OCI-LY1 (cell line): ENCODE measurements around the gene CSDE1.

Experiments
- H2AFZ ChIP-seq: fragments of 200-600 bp; sonication (generic), shearing (Covaris generic); 2 replicates; pipeline ENCODE4 v1.6.0; 2014; ENCODE audit warnings: antibody characterized with exemption, mild to moderate bottlenecking, low read length
- H3F3A ChIP-seq: fragments of 200-600 bp; sonication (generic), shearing (Covaris generic); 2 replicates; pipeline ENCODE4 v1.6.0; 2014; ENCODE audit warnings: mild to moderate bottlenecking, antibody characterized with exemption, low read length, moderate library complexity; ENCODE audit not compliant: insufficient read depth
- H3K27ac ChIP-seq: fragments of 200-600 bp; sonication (generic); 2 replicates; pipeline ENCODE4 v1.5.1; 2014; ENCODE audit warnings: low read length, mixed run types, mild to moderate bottlenecking, low read depth; ENCODE audit not compliant: poor library complexity, severe bottlenecking
- H3K27me3 ChIP-seq: fragments of 200-600 bp; sonication (generic); 2 replicates; pipeline ENCODE4 v1.6.0; 2014; ENCODE audit warnings: antibody characterized with exemption, mild to moderate bottlenecking, low read length, moderate library complexity; ENCODE audit not compliant: insufficient read depth
- H3K36me3 ChIP-seq: fragments of 200-600 bp; sonication (generic); 2 replicates; pipeline ENCODE4 v1.6.1; 2014; ENCODE audit warnings: mild to moderate bottlenecking, antibody characterized with exemption, low read length, moderate library complexity, mixed read lengths; ENCODE audit not compliant: insufficient read depth
- H3K4me1 ChIP-seq: fragments of 200-600 bp; sonication (generic); 2 replicates; pipeline ENCODE4 v1.5.1; 2014; ENCODE audit warnings: mild to moderate bottlenecking, low read length, moderate library complexity; ENCODE audit not compliant: insufficient read depth, severe bottlenecking
- H3K4me2 ChIP-seq: fragments of 200-600 bp; sonication (generic), shearing (Covaris generic); 2 replicates; pipeline ENCODE4 v1.6.1; 2014; ENCODE audit warnings: low read length
- H3K4me3 ChIP-seq: fragments of 200-600 bp; sonication (generic); 2 replicates; pipeline ENCODE4 v1.5.1; 2014; ENCODE audit warnings: low read length, low read depth, mild to moderate bottlenecking, mixed read lengths; ENCODE audit not compliant: poor library complexity, severe bottlenecking
- H3K79me2 ChIP-seq: fragments of 200-600 bp; shearing (Covaris generic); 2 replicates; pipeline ENCODE4 v1.6.1; 2016; ENCODE audit warnings: mixed run types, low read length, mixed read lengths; ENCODE audit not compliant: insufficient read depth
- H3K9ac ChIP-seq: fragments of 200-600 bp; sonication (generic), shearing (Covaris generic); 2 replicates; pipeline ENCODE4 v1.6.1; 2014; ENCODE audit warnings: mild to moderate bottlenecking, low read length, mixed read lengths
- H3K9me2 ChIP-seq: fragments of 200-600 bp; sonication (generic), shearing (Covaris generic); 2 replicates; pipeline ENCODE4 v1.6.1; 2014; ENCODE audit warnings: low read depth, mild to moderate bottlenecking, low read length, mixed read lengths
- H3K9me3 ChIP-seq: fragments of 200-600 bp; shearing (Covaris generic); 2 replicates; pipeline ENCODE4 v1.6.1; 2014; ENCODE audit warnings: low read length, mixed read lengths
- H4K20me1 ChIP-seq: fragments of 200-600 bp; sonication (generic), shearing (Covaris generic); 2 replicates; pipeline ENCODE4 v1.6.0; 2016; ENCODE audit warnings: mild to moderate bottlenecking, low read length; ENCODE audit not compliant: insufficient read depth
- EZH2 ChIP-seq: fragments of 200-600 bp; sonication (generic), shearing (Covaris generic); IDR thresholded peaks from 2 replicates; pipeline ENCODE4 v1.8.0; 2017; ENCODE audit warnings: borderline replicate concordance, mixed run types, mild to moderate bottlenecking, antibody characterized with exemption, low read length, moderate library complexity, mixed read lengths
- TF ChIP-seq, protein P1 (sequence below): fragments of 200-600 bp; sonication (generic), shearing (Covaris generic); IDR thresholded peaks from 2 replicates; pipeline ENCODE4 v1.5.1; 2017; ENCODE audit warnings: mild to moderate bottlenecking, antibody characterized with exemption, low read length, moderate library complexity, mixed read lengths

CSDE1 gene

DNA sequence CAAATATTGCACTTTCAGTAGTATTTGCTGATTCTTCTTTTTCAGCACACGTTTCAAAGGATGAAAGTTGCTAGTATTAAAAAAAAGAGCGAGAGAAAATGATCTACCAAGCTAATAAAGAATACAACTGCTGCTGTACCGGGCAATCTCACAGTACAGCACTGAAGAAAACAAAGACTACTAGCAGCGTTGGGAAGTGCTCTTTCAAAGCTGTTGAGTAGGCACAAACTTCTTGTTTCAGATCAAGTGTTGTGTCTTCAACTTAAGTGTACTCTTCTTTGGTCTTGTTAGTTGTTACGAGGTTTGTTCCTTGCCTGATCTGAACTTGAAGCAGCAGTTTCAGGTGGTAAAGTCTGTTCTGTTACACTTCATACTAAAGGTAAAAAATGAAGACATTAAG lies 7.9 kb downstream of the CSDE1 start:
- peaks cover 100% of the 10 kb centered on the region for H3K79me2 ChIP-seq
- H3K4me1 ChIP-seq: peaks cover 38% of the 10 kb centered on the region
- no peak overlapping the region for H3K4me3 ChIP-seq
- H3K9me2 ChIP-seq: no peaks in the 10 kb centered on the region
- no peaks in the 10 kb centered on the region for H3K9me3 ChIP-seq
- H3F3A ChIP-seq: no peaks in the 10 kb centered on the region
- no peak overlapping the region for H3K9ac ChIP-seq
- H3K36me3 ChIP-seq: peaks cover 79% of the 10 kb centered on the region
- H3K4me2 ChIP-seq: no peak overlapping the region
- no peak overlapping the region for H3K27ac ChIP-seq
- H2AFZ ChIP-seq: no peak overlapping the region
- peaks cover 32% of the 10 kb centered on the region for H4K20me1 ChIP-seq
- H3K27me3 ChIP-seq: no peaks in the 10 kb centered on the region
- TF ChIP-seq EZH2: no peak
- TF ChIP-seq, protein P1, sequence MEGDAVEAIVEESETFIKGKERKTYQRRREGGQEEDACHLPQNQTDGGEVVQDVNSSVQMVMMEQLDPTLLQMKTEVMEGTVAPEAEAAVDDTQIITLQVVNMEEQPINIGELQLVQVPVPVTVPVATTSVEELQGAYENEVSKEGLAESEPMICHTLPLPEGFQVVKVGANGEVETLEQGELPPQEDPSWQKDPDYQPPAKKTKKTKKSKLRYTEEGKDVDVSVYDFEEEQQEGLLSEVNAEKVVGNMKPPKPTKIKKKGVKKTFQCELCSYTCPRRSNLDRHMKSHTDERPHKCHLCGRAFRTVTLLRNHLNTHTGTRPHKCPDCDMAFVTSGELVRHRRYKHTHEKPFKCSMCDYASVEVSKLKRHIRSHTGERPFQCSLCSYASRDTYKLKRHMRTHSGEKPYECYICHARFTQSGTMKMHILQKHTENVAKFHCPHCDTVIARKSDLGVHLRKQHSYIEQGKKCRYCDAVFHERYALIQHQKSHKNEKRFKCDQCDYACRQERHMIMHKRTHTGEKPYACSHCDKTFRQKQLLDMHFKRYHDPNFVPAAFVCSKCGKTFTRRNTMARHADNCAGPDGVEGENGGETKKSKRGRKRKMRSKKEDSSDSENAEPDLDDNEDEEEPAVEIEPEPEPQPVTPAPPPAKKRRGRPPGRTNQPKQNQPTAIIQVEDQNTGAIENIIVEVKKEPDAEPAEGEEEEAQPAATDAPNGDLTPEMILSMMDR: no peak

DNA sequence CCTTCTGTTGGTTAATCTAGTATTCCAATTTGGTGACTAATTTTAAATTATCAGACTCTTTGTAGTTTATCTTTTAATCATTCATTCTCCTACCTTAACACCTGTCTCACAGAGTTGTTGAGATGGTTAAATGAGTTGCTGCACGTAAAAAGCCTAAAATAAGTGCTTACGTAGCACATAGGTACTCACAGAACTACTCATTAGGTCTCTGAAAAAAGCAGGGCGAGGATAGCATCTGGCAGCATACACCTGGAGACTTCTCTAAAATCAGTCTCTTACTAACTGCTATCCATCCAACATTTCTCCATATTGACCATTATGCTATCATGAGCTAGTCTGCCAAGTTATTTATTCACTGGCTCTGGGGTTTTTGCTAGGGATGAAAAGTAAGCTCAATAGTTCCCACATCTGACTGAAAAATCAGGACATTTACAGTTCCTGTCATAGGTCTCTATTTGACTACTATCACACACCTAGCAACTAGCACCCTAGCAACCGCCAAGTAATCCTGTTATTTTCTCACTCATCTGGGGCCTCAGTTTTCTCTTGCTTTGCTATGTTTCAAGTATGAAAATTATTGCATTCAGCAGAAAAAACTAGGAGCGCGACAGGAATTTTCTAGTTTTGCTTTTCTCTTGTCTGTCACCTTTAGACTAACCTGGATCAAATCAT lies 11.2 kb downstream of the CSDE1 start:
- H3F3A ChIP-seq: no peaks in the 10 kb centered on the region
- peaks cover 99% of the 10 kb centered on the region for H3K79me2 ChIP-seq
- H3K9ac ChIP-seq: no peak overlapping the region
- H3K27me3 ChIP-seq: no peaks in the 10 kb centered on the region
- TF ChIP-seq, protein P1: no peak
- TF ChIP-seq EZH2: no peak
- H3K4me2 ChIP-seq: no peak overlapping the region
- H3K9me3 ChIP-seq: no peaks in the 10 kb centered on the region
- H3K4me1 ChIP-seq: peaks cover 9% of the 10 kb centered on the region
- H3K36me3 ChIP-seq: peaks cover 99% of the 10 kb centered on the region
- H3K27ac ChIP-seq: no peak overlapping the region
- H4K20me1 ChIP-seq: peaks cover 29% of the 10 kb centered on the region
- no peak overlapping the region for H2AFZ ChIP-seq
- no peaks in the 10 kb centered on the region for H3K9me2 ChIP-seq
- H3K4me3 ChIP-seq: no peak overlapping the region

DNA sequence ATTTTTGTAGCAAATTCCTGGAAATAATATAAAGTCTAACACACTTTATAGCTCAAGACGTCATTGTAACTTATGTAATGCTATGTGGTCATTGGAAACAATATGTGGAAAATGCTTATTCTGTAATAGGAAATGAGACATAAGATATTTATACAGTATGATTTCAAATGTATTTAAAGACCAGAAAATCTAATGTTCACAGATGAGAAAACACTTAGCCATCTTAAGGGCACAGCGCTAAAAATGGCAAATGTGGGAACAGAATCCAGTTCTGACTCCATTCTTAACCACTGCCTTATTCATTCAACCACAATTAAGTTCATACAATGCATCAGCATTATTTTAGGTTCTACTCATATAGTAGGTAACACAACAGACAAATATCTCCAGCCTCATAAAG lies 12.5 kb downstream of the CSDE1 start:
- H3K4me3 ChIP-seq: no peak overlapping the region
- H4K20me1 ChIP-seq: peaks cover 21% of the 10 kb centered on the region
- H3K9ac ChIP-seq: no peak overlapping the region
- H3K4me1 ChIP-seq: no peaks in the 10 kb centered on the region
- H3K27ac ChIP-seq: no peak overlapping the region
- H3K9me3 ChIP-seq: no peaks in the 10 kb centered on the region
- H3K79me2 ChIP-seq: peaks cover 99% of the 10 kb centered on the region
- no peaks in the 10 kb centered on the region for H3K9me2 ChIP-seq
- no peaks in the 10 kb centered on the region for H3K27me3 ChIP-seq
- H3F3A ChIP-seq: no peaks in the 10 kb centered on the region
- no peak overlapping the region for H2AFZ ChIP-seq
- no peak overlapping the region for H3K4me2 ChIP-seq
- H3K36me3 ChIP-seq: peaks cover 98% of the 10 kb centered on the region
- TF ChIP-seq, protein P1: no peak
